Measurements from ENCODE around the gene PRIMA1.

The PRIMA1 gene

DNA sequence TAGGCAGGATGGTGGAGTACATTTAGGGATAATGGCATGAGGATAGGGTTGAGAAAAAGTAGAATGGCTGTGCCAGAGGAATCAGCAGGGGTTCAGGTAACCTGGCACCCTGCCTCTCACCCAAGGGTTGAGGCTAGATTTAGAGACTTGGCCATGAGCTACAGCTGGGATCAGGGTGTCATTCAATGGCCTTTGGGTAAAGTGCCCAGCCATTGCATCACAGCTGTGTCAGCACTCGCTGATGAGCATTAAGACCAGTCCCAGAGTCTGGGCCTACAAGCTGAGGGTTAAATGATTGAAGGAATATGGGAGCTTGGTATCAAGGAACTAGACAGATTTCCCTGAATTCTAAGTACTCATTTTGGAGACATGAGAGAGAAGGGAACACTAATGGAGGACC is 113.9 kb downstream of the PRIMA1 start:
- H3K4me1 ChIP-seq, result no peaks in the 10 kb centered on the region
- TF ChIP-seq Cebpa-rat (IDR thresholded peaks at IDR 0.05), result no peak
- no peaks in the 10 kb centered on the region for H3K27me3 ChIP-seq
- no peak overlapping the region for H3K4me2 ChIP-seq
- H3K9me3 ChIP-seq, result no peaks in the 10 kb centered on the region
- H3K36me3 ChIP-seq, result no peaks in the 10 kb centered on the region
- no peaks in the 10 kb centered on the region for H4K20me1 ChIP-seq
- no peak overlapping the region for H3K27ac ChIP-seq
- no peak overlapping the region for H3K9ac ChIP-seq
- no peak overlapping the region for H3K4me3 ChIP-seq

DNA sequence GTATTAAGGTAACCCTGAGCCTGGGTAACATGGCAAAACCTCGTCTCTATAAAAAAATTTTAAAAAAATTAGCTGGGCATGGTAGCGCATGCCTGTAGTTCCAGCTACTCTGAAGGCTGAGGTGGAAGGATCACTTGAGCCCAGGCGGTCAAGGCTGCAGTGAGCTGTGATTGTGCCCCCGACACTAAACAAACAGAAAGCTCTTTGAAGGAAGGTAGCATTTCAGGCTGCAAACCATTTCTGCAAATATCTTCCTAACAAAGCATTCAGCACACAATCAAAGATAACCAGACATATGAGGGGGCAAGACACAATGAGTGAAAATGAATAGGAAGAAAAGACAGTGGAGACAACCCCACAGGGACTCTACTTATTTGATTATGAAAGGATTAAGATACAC is 118.7 kb downstream of the PRIMA1 start:
- H3K4me3 ChIP-seq, result no peak overlapping the region
- H3K4me2 ChIP-seq, result no peak overlapping the region
- no peaks in the 10 kb centered on the region for H3K27me3 ChIP-seq
- no peaks in the 10 kb centered on the region for H4K20me1 ChIP-seq
- H3K9ac ChIP-seq, result no peak overlapping the region
- no peaks in the 10 kb centered on the region for H3K4me1 ChIP-seq
- H3K27ac ChIP-seq, result no peak overlapping the region
- peaks cover 25% of the 10 kb centered on the region for H3K9me3 ChIP-seq
- H3K36me3 ChIP-seq, result no peaks in the 10 kb centered on the region
- no peak for TF ChIP-seq Cebpa-rat (IDR thresholded peaks at IDR 0.05)
